ENCODE results near the gene TALDO1.
A peak's percentile ranks its signal among the peaks of the same experiment; 100 is the strongest.

TALDO1 gene

DNA sequence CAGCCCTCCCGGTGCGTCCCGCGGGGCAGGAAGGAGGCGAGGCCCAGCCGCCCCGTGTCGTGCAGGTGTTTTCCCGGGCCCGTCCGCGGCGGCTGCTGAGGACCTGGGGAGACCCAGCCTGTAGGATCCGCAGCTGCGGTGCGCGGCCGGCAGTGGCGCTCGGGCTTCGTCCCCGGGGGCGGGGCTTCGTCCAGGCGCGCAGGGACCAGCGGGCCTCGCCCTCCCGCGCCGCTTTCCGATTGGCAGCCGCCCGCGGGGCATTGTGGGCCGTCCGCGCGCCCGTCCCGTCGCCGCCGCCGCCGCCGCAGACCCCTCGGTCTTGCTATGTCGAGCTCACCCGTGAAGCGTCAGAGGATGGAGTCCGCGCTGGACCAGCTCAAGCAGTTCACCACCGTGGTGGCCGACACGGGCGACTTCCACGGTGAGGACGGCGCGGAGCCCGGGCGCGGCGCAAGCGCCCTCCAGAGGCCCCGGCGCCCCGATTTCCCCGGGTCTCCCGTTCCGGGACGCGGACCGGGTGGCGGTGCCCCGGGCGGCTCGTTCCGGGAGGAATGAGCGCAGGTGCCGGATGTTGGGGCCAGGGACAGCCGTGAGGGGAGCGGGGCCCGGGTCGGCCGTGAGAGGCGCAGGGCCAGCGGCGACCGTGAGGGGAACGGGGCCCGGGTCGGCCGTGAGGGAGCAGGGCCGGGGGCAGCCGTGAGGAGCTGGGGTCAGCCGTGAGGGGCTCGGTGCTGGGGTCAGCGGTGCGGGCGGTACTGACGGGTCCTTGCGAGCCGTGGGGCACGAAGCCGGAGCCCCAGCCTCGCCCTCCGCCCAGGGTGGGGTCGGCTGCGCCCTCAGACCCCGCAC, at the start of gene TALDO1:
TALDO1 (plus strand) TSS at position 307 of the 849 bp plus-strand sequence; CDS start at position 325, 18 bp downstream.
- DNase-seq, result peak; percentile 89

DNA sequence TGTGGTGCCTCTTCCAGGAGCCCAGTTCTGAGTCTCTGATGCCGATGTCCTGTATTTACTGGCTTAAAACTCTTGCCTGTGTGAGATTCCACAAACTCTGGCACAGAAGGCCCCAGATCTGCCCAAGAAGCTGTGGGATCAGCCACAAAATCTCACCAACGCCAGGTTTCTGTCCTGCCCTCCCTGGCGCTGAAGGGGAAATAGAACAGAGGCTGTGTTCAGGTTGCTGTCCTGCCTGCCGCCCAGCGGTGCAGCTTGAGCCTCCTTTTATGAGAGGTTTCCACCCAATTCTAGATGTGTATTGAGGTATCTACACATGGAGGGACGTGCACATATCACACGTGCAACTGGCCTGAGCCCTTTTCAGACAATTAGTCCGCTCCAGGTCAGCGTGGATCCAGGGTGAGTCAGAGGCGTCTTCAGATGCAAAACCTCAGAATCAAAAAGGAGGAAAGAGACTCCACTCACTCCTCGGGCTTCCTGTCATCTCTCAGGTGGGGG, 49.4 kb upstream of the TALDO1 start:
- no peak for DNase-seq

GRCh38 chr11:698493-699115, 48.7 kb upstream of the TALDO1 start:
- DNase-seq, result no peak

DNA sequence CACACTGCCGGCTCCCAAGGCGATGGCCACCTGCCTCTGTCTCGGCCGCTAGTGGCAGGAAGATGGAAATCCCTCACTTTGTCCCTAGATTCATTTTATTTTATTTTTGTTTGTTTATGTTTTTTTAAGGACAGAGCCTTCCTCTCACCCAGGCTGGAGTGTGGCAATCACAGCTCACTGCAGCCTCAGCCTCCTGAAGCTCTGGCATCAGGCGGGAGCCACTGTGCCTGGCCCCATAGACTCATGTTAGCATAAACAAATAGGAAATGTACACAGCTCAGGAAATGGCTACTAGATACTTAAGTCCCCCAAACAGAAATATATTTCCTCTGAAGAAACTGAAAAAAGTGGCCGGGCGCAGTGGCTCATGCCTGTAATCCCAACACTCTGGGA, 48.2 kb upstream of the TALDO1 start:
- no peak for DNase-seq

GRCh38 chr11:699753-700152, 47.5 kb upstream of the TALDO1 start:
- DNase-seq, result no peak

DNA sequence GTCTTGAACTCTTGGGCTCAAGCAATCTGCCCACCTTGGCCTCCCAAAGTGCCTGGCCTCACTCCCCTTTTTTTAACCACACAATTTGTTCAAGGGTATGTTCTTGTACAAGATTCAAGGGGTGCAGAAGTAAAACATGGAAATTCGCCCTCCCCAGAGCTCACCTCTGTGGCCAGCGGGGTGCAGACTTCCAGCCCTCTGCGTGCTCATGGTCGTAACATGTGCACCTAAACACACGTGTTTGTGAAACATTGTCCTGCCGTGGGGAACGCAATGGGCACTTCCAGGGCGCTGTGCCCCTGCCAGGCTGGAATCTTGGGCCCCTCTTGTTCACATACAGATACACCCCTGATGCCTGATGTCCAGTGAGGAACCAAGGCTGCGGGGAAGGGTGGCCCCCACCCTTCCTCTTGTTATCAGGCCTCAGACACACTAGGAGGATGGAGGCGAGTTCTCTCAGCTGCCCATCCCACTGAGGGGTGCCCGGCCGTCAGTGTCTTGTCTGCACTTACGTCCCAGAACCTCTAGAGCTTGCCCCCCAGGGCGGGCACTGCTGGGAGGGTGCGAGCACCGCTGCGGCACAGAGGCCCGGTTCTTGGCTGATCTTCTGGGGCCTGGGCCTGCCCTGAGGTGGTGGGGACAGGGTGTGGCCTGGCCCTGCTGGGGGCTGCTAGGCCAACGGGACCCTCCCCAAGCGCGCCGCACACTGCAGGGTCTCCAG, 45.4 kb upstream of the TALDO1 start:
- DNase-seq, result no peak

DNA sequence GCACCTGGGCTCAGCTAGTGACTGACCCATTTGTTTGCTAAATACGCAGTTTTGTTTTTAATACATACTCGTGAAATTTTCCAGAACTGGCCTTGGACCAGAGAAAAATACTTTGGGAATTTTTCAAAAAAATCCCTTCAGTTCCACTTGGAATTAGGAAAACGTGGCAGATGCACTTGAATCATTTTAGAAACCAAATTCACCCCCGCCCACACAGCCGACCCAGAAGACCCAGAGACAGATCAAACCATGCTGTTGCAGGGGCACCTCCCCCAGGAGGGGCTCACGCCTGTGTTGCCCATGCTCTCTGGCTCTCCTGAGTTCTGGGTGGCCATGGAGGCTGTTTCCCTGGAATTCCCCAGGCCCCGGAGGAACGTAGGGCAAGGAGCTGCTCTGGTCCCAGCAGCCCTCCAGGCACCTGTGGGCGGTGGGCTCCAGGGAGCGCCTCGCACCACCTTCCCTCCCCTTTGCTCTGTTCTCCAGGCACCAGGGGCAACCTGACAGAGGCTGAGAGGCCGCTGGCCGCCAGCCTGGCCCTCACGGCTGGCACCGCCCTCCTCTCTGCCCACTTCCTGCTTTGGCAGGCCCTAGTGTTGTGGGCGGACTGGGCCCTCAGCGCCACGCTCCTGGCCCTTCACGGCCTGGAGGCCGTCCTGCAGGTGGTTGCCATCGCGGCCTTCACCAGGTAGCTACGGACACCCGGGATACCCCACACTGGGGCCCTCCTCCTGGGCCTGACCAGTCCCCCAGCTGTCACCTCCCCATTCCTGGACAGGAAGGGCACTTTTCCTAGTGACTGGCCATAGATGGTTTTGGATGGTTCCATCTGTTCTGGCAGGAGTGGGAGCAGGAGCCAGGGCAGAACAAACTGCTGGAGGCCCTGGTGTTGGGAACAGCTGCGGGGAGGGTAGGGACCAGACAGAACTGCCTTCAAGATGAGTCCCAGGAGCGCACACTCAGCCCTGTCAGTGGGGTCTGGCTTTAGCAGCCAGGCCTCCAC, 44.5 kb upstream of the TALDO1 start:
- DNase-seq, result no peak

GRCh38 chr11:703506-703905, 43.8 kb upstream of the TALDO1 start:
- no peak for DNase-seq

- no peak for DNase-seq
Measured at GRCh38 chr11:704228-704674, 43.0 kb upstream of the TALDO1 start.

DNA sequence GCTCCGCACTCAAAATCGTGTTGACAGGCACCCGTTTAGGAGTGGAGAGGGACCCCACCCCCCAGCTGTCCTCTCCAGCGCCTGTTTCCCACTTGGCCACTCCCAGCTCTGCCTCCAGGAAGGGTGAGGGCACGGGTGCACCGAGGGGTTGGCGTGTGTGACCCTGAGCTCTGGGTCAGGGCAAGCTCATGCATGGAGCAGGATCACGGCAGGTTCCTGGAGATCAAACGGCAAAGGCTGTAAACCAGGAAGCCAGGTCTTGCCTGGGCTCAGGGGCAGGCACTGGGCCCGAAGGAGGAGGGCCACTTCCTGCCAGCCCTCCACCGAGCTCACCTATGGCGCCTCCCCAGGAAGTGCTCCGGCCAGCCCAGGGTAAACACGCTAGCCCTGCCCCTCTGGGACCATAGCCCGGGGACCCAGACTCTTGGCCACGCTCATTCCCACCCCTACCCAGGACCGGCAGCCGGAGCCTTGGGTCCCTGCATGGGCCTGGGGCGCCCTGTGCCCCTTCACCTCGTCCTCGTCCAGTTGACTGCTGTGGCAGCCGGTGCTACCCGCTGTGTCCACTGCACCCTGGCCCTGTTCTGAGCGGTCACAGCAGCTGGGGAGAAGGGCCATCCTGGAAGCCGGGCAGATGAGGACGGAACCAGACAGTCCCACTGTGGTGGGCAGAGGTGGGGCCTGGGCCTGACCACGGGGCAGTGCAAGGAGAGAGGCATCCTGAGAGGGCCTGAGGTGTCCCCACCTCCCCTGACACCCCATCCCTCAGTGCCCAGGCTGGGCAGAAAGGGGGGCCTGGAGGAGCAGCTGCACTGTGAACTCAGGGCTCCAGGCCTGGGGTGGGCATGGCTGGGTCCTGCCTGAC, 42.3 kb upstream of the TALDO1 start:
- no peak for DNase-seq

DNA sequence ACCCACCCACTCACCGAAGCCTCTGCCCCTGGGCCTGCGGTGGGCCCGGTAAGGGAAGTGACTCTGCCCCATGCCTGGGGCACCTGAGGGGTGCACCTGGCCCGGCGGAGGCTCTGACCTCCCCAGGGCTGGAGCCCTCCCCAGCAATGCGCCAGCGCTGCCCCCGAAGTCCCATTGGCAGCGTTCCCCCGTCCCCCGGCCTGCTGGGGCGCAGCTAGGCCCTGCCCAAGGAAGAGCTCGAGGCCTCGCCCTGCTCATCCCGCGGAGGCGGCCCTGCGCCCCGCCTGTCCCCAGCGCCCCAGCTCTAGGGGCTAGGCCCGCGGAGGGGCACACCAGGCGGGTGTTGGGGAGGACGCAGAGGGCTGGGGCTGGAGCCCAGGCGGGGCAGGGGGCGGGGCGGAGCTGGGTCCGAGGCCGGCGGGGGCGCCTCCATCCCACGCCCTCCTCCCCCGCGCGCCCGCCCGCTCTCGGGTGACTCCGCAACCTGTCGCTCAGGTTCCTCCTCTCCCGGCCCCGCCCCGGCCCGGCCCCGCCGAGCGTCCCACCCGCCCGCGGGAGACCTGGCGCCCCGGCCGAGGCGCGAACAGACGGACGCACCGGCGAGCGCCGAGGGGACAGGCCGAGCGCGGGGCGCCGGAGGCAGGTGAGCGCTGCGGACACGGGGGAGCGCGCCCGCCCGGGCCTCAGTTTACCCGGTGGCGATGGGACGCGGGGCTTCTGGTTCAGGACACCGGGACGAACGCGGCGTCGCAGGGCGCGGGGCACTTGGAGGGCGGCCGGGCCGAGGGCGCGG, 41.4 kb upstream of the TALDO1 start, which contains the start of gene EPS8L2:
EPS8L2 (plus strand) TSS at position 586 of the 793 bp plus-strand sequence. CDS start 3,177 bp downstream, outside the sequence.
- peak; percentile 44 for DNase-seq

DNA sequence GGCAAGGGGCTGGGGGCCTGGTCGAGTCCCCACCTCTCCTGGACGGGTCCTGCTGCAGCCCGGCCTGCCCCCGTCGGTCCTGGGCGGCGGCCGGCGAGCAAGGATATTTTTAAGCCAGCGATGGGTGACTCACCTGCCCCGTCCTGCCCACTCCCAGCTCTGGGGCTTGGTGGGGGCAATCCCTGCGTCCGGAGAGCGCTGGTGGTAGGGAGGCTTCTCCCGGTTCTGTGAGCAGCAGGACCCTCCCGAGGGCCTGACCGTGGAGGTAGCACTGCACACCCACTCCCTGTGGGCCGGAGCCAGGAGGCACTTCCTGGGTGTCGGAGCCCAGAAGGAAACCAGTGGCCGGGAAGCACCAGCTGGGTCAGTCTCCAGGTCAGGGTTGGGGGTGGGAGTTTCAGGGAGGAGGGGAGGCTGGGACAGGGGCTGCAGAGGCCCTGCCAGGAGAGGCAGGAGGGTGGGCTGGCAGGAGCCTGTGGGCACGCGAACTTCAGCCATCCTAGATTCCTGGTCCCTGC, 40.8 kb upstream of the TALDO1 start:
- DNase-seq, result no peak

DNA sequence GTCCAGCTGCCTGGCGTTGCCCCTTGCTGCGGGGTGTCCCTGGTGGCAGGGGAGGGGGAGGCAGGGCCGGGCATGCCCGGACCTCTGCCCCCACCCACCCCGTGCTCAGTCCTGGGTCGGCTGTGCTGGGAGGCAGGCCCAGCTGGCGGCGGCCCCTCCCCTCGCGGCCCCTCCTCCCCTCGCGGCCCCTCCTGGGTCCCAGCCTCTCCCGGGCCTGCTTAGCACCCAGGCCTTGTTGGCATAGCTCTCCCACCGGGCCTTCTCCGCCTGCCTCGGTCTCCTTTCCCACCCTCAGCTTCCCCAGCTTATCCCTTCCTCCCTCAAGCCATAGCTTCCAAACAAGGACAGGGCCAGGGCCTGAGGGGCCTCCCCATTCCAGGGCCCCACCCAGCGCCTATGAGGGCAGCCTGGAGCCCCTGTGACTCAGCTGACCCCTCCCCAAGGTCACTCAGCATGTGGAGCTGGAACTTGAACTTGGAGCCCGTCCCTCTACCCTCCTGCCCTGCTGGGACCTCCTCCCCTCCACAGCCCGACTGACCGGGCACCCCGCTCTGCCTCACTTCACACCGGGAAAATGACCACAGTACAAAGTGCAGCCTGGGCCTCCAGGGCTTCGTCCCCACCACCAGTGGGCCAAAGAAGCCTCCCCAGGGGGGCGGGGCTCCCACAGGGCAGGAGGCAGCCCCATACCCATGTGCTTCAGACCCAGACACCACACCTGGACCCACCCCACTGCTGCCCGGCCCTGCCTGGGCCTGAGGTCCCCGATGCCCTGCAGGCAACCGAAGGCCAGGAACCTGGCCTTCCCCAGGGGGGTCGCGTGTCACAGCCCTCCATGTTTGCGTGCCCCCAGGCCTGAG, 40.1 kb upstream of the TALDO1 start:
- DNase-seq, result no peak

DNA sequence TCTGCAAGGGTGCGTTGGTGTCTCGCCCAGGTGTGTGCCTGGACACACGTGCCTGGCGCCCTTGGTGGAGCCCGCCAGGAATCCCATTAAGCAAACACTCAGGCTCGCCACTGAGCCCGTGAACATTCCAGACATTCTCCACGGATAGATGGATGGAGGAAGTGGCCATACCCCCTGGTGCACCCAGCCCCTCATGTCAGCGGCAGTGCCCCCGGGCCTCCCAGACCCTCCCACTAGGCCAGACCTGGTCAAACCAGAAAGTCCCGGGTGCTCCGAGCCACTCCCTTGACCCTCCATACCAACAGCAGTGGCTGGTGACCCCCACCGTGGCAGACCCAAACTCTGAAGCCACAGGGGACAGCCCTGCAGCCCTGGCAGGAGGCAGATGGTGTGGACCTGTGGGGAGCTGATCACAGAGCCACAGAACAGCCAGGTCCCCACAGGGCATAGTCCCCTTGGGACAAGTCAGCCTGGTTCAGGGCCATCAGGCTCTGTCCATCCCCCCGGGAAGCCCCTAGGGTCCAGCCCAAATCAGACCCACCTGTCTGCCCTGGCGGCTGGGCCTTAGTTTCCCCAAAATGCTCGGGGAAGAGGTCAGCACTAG, 39.3 kb upstream of the TALDO1 start:
- DNase-seq, result no peak

DNA sequence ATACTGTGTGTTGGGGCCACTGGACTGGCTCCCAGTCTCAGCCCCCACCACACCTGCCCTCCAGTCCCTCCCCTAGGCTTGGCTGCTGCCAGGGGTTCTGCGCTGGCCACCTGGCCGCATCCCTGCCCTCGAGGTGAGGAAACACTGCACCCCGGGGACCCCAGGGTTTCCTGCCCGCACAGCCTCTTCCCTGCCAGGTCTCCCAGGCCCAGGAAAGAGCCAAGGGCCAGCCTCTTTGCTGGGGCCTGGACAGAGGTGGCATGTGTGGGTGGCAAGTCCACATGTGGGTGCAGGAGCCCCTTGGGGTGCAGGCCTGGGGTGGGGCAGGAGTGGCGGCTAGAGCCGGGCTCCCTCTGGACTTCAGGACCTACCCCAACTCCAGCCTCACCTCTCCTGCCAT, 38.8 kb upstream of the TALDO1 start:
- no peak for DNase-seq

GRCh38 chr11:709109-709997, 37.9 kb upstream of the TALDO1 start:
- no peak for DNase-seq

GRCh38 chr11:714436-714835, 32.8 kb upstream of the TALDO1 start:
- DNase-seq, result no peak

Measured in CD4-positive, alpha-beta T cell treated with Interleukin-17A for 4 hours (primary cell).